Measurements from ENCODE around the gene GNAT2. TPM values are rescaled to one million over a fixed set of nuclear protein-coding genes. Genes with fewer than 3 reads are reported as not detected.

GNAT2 gene
- total RNA-seq (2022; extraction: Qiagen RNA extraction) = 0.13 to 0.17 TPM (median 0.17 TPM) in 3 of 5 replicates, not detected in the others

GRCh38 chr1:109619576-109620400, at the start of gene GNAT2, which contains the start of gene AMPD2:
Gene GNAT2, minus strand, starts transcription at chr1:109619616. Its CDS starts 6,746 bp downstream, at chr1:109612870.
Gene AMPD2, plus strand, starts transcription at chr1:109619837. Its CDS starts 1,339 bp downstream, at chr1:109621176.

GRCh38 chr1:109667452-109668122, 48.2 kb upstream of the GNAT2 start, which contains the start of gene GSTM2:
Gene GSTM2, plus strand, starts transcription at chr1:109668057. Its CDS starts 59 bp downstream, at chr1:109668116.

GRCh38 chr1:109655615-109656519, 36.5 kb upstream of the GNAT2 start, which contains the start of gene GSTM4:
Gene GSTM4, plus strand, starts transcription at chr1:109656099. Its CDS starts 291 bp downstream, at chr1:109656390.

Other genes with a start within 250 kb of the GNAT2 start
- 3.4 to 4.6 TPM (median 4.3 TPM) in 5 replicates for gene SORT1, start 221.7 kb downstream of the GNAT2 start, total RNA-seq (2022; extraction: Qiagen RNA extraction)
- gene PSMA5, start 193.2 kb downstream of the GNAT2 start, total RNA-seq (2022; extraction: Qiagen RNA extraction) = 100 to 117 TPM (median 108 TPM) in 5 replicates
- 0.06 to 0.13 TPM (median 0.10 TPM) in 4 of 5 replicates, not detected in the other for gene SYPL2, start 153.1 kb downstream of the GNAT2 start, total RNA-seq (2022; extraction: Qiagen RNA extraction)
- 1.9 to 2.8 TPM (median 2.3 TPM) in 5 replicates for gene ATXN7L2, start 135.7 kb downstream of the GNAT2 start, total RNA-seq (2022; extraction: Qiagen RNA extraction)
- 4.0 to 5.0 TPM (median 4.4 TPM) in 5 replicates for gene CYB561D1, start 125.5 kb downstream of the GNAT2 start, total RNA-seq (2022; extraction: Qiagen RNA extraction)
- gene AMIGO1, start 109.9 kb downstream of the GNAT2 start, total RNA-seq (2022; extraction: Qiagen RNA extraction) = 1.0 to 1.4 TPM (median 1.3 TPM) in 5 replicates
- gene GPR61, start 79.7 kb downstream of the GNAT2 start, total RNA-seq (2022; extraction: Qiagen RNA extraction) = not detected in 5 replicates
- gene GNAI3, start 71.0 kb downstream of the GNAT2 start, total RNA-seq (2022; extraction: Qiagen RNA extraction) = 4.7 to 5.5 TPM (median 5.2 TPM) in 5 replicates
- gene AMPD2, start 221 bp upstream of the GNAT2 start, total RNA-seq (2022; extraction: Qiagen RNA extraction) = 20.6 to 28.6 TPM (median 23.1 TPM) in 5 replicates
- 8.6 to 11.1 TPM (median 9.3 TPM) in 5 replicates for gene GSTM4, start 36.5 kb upstream of the GNAT2 start, total RNA-seq (2022; extraction: Qiagen RNA extraction)
- gene GSTM2, start 48.4 kb upstream of the GNAT2 start, total RNA-seq (2022; extraction: Qiagen RNA extraction) = 2.9 to 3.6 TPM (median 3.4 TPM) in 5 replicates
- gene GSTM1, start 68.2 kb upstream of the GNAT2 start, total RNA-seq (2022; extraction: Qiagen RNA extraction) = not detected in 5 replicates
- not detected in 5 replicates for gene GSTM5, start 92.6 kb upstream of the GNAT2 start, total RNA-seq (2022; extraction: Qiagen RNA extraction)
- 21.6 to 28.4 TPM (median 23.1 TPM) in 5 replicates for gene GSTM3, start 121.4 kb upstream of the GNAT2 start, total RNA-seq (2022; extraction: Qiagen RNA extraction)
- gene EPS8L3, start 144.3 kb upstream of the GNAT2 start, total RNA-seq (2022; extraction: Qiagen RNA extraction) = 0.52 to 1.1 TPM (median 0.94 TPM) in 5 replicates

All from A549 treated with Mapracorat at 1 μM for 4 hours (cell line).